ACC112 (cell line): ENCODE measurements around the gene TCEAL1.

Experiments
- H2AFZ ChIP-seq: fragments of 200-600 bp; sonication (generic); one replicate; pipeline ENCODE4 v1.6.0; 2017; ENCODE audit warnings: antibody characterized with exemption, low read length; ENCODE audit not compliant: unreplicated experiment
- H3K27ac ChIP-seq: fragments of 200-600 bp; sonication (generic); 2 replicates; pipeline ENCODE4 v1.5.1; 2014; ENCODE audit warnings: low read depth, mild to moderate bottlenecking, antibody characterized with exemption, low read length, moderate library complexity
- H3K27me3 ChIP-seq: fragments of 200-600 bp; sonication (generic); 2 replicates; pipeline ENCODE4 v1.6.1; 2014; ENCODE audit warnings: mild to moderate bottlenecking, antibody characterized with exemption, low read length, moderate library complexity, mixed read lengths; ENCODE audit not compliant: insufficient read depth
- H3K36me3 ChIP-seq: fragments of 200-600 bp; sonication (generic); 2 replicates; pipeline ENCODE4 v1.6.1; 2016; ENCODE audit warnings: mild to moderate bottlenecking, antibody characterized with exemption, low read length, moderate library complexity, mixed read lengths; ENCODE audit not compliant: insufficient read depth
- H3K4me1 ChIP-seq: fragments of 200-600 bp; sonication (generic); one replicate; pipeline ENCODE4 v1.6.1; 2016; ENCODE audit warnings: low read length, mixed read lengths; ENCODE audit not compliant: insufficient read depth, unreplicated experiment, control insufficient read depth
- H3K4me3 ChIP-seq: fragments of 200-600 bp; sonication (generic); 2 replicates; pipeline ENCODE4 v1.5.1; 2014; ENCODE audit warnings: mild to moderate bottlenecking, low read depth, low read length
- H3K79me2 ChIP-seq: fragments of 200-600 bp; sonication (generic); one replicate; pipeline ENCODE4 v1.6.0; 2016; ENCODE audit warnings: low read length; ENCODE audit not compliant: control insufficient read depth, unreplicated experiment, insufficient read depth

The TCEAL1 gene

GRCh38 chrX:103610282-103610681 lies 18.5 kb upstream of the TCEAL1 start:
- no peak overlapping the region for H3K4me3 ChIP-seq
- H3K4me1 ChIP-seq: peaks cover 27% of the 10 kb centered on the region
- H2AFZ ChIP-seq: no peak overlapping the region
- H3K27me3 ChIP-seq: no peaks in the 10 kb centered on the region
- no peak overlapping the region for H3K27ac ChIP-seq
- H3K79me2 ChIP-seq: peaks cover 8% of the 10 kb centered on the region
- no peaks in the 10 kb centered on the region; the same call in 1 of the 2 replicates for H3K36me3 ChIP-seq

- Histone ChIP-seq H3K27ac (peak overlapping the region; percentile 23; the same call in 1 of the 2 replicates), H3K4me1 (peaks cover 32% of the 10 kb centered on the region), H3K79me2 (peaks cover 3% of the 10 kb centered on the region), H3K36me3 (no peaks in the 10 kb centered on the region; the same call in 1 of the 2 replicates), H2AFZ (no peak overlapping the region), H3K4me3 (no peak overlapping the region), H3K27me3 (no peaks in the 10 kb centered on the region)
Observed at GRCh38 chrX:103613362-103613890, 15.3 kb upstream of the TCEAL1 start.

- no peak overlapping the region for H3K4me3 ChIP-seq
- H3K27ac ChIP-seq: peak overlapping the region; percentile 52
Observed at GRCh38 chrX:103614999-103615398, 13.8 kb upstream of the TCEAL1 start.

GRCh38 chrX:103615781-103616371 lies 12.9 kb upstream of the TCEAL1 start:
- H3K79me2 ChIP-seq: no peaks in the 10 kb centered on the region
- H3K36me3 ChIP-seq: peaks cover 10% of the 10 kb centered on the region
- no peak overlapping the region for H3K4me3 ChIP-seq
- no peak overlapping the region for H2AFZ ChIP-seq
- peak overlapping the region; percentile 52 for H3K27ac ChIP-seq
- H3K27me3 ChIP-seq: no peaks in the 10 kb centered on the region
- peaks cover 32% of the 10 kb centered on the region for H3K4me1 ChIP-seq

More at GRCh38 chrX:103614999-103615398, 13.8 kb upstream of the TCEAL1 start:
- Histone ChIP-seq H2AFZ (no peak overlapping the region), H3K4me1 (peaks cover 32% of the 10 kb centered on the region), H3K36me3 (peaks cover 9% of the 10 kb centered on the region), H3K79me2 (no peaks in the 10 kb centered on the region), H3K27me3 (no peaks in the 10 kb centered on the region)

- Histone ChIP-seq H3K27ac (peak overlapping the region; percentile 52; the same call in 1 of the 2 replicates), H3K4me3 (no peak overlapping the region), H3K36me3 (peaks cover 13% of the 10 kb centered on the region; the same call in 1 of the 2 replicates)
Observed at GRCh38 chrX:103616676-103617186, 12.0 kb upstream of the TCEAL1 start.

GRCh38 chrX:103624111-103624510 lies 4.7 kb upstream of the TCEAL1 start:
- Histone ChIP-seq H3K79me2 (peaks cover 32% of the 10 kb centered on the region), H3K36me3 (peaks cover 8% of the 10 kb centered on the region; the same call in 1 of the 2 replicates), H3K4me1 (peaks cover 19% of the 10 kb centered on the region), H2AFZ (no peak overlapping the region), H3K27ac (no peak overlapping the region), H3K27me3 (no peaks in the 10 kb centered on the region), H3K4me3 (no peak overlapping the region)

More at GRCh38 chrX:103616676-103617186, 12.0 kb upstream of the TCEAL1 start:
- Histone ChIP-seq H3K4me1 (peaks cover 32% of the 10 kb centered on the region), H3K79me2 (no peaks in the 10 kb centered on the region), H2AFZ (no peak overlapping the region), H3K27me3 (no peaks in the 10 kb centered on the region)

GRCh38 chrX:103626855-103627254 lies 1.9 kb upstream of the TCEAL1 start:
- Histone ChIP-seq H3K27ac (peak overlapping the region; percentile 72), H2AFZ (no peak overlapping the region), H3K79me2 (peaks cover 38% of the 10 kb centered on the region), H3K4me3 (peak overlapping the region; percentile 49; the same call in 1 of the 2 replicates), H3K27me3 (no peaks in the 10 kb centered on the region), H3K4me1 (peaks cover 19% of the 10 kb centered on the region), H3K36me3 (peaks cover 3% of the 10 kb centered on the region; the same call in 1 of the 2 replicates)

GRCh38 chrX:103629318-103630170 lies 769 bp downstream of the TCEAL1 start:
- peak overlapping the region; percentile 86 for H3K4me3 ChIP-seq
- H3K27ac ChIP-seq: peak overlapping the region; percentile 80
- H3K4me1 ChIP-seq: peaks cover 17% of the 10 kb centered on the region
- H2AFZ ChIP-seq: peak overlapping the region; percentile 51
- H3K36me3 ChIP-seq: peaks cover 3% of the 10 kb centered on the region; the same call in 1 of the 2 replicates
- H3K79me2 ChIP-seq: peaks cover 38% of the 10 kb centered on the region
- no peaks in the 10 kb centered on the region for H3K27me3 ChIP-seq

- Histone ChIP-seq H2AFZ (peak overlapping the region; percentile 51), H3K4me3 (peak overlapping the region; percentile 86), H3K36me3 (peaks cover 3% of the 10 kb centered on the region; the same call in 1 of the 2 replicates), H3K4me1 (peaks cover 17% of the 10 kb centered on the region), H3K27me3 (no peaks in the 10 kb centered on the region), H3K27ac (peak overlapping the region; percentile 80), H3K79me2 (peaks cover 35% of the 10 kb centered on the region)
Observed at GRCh38 chrX:103630171-103630511, 1.4 kb downstream of the TCEAL1 start.

GRCh38 chrX:103631145-103631544 lies 2.4 kb downstream of the TCEAL1 start:
- Histone ChIP-seq H3K4me1 (peaks cover 12% of the 10 kb centered on the region), H3K79me2 (peaks cover 25% of the 10 kb centered on the region), H3K27me3 (no peaks in the 10 kb centered on the region), H2AFZ (no peak overlapping the region), H3K4me3 (peak overlapping the region; percentile 86; the same call in 1 of the 2 replicates), H3K36me3 (peaks cover 3% of the 10 kb centered on the region; the same call in 1 of the 2 replicates), H3K27ac (no peak overlapping the region)
